ENCODE data around the gene OR2M2. TPM values are rescaled to one million over a fixed set of nuclear protein-coding genes. Genes with fewer than 3 reads are reported as not detected.

OR2M2 gene
- total RNA-seq, 1 donor from 2014 or later, result not detected

GRCh38 chr1:248187363-248187762, 12.7 kb downstream of the OR2M2 start:
- no peak for DNase-seq (ENCODE audit: low read depth)
- no peak for TF ChIP-seq CTCF (IDR thresholded peaks at IDR 0.05; ENCODE audit: insufficient read depth, low read length, poor library complexity, severe bottlenecking)
- Histone ChIP-seq H3K27me3 (ENCODE audit: control insufficient read depth, insufficient read depth, low read length) (no peaks in the 10 kb centered on the region), H3K4me3 (ENCODE audit: low read depth, low read length) (no peak overlapping the region), H3K36me3 (ENCODE audit: control insufficient read depth, insufficient read depth, low read length) (no peaks in the 10 kb centered on the region)

GRCh38 chr1:248189026-248189425, 14.4 kb downstream of the OR2M2 start:
- no peak overlapping the region for H3K4me3 ChIP-seq (ENCODE audit: low read depth, low read length)
- no peak for TF ChIP-seq CTCF (IDR thresholded peaks at IDR 0.05; ENCODE audit: insufficient read depth, low read length, poor library complexity, severe bottlenecking)
- DNase-seq (ENCODE audit: low read depth), result no peak
- no peaks in the 10 kb centered on the region for H3K36me3 ChIP-seq (ENCODE audit: control insufficient read depth, insufficient read depth, low read length)
- H3K27me3 ChIP-seq (ENCODE audit: control insufficient read depth, insufficient read depth, low read length), result no peaks in the 10 kb centered on the region

GRCh38 chr1:248194117-248194516, 19.5 kb downstream of the OR2M2 start:
- no peak for TF ChIP-seq CTCF (IDR thresholded peaks at IDR 0.05; ENCODE audit: insufficient read depth, low read length, poor library complexity, severe bottlenecking)
- H3K4me3 ChIP-seq (ENCODE audit: low read depth, low read length), result no peak overlapping the region
- H3K27me3 ChIP-seq (ENCODE audit: control insufficient read depth, insufficient read depth, low read length), result no peaks in the 10 kb centered on the region
- no peak for DNase-seq (ENCODE audit: low read depth)
- no peaks in the 10 kb centered on the region for H3K36me3 ChIP-seq (ENCODE audit: control insufficient read depth, insufficient read depth, low read length)

- no peaks in the 10 kb centered on the region for H3K27me3 ChIP-seq (ENCODE audit: control insufficient read depth, insufficient read depth, low read length)
- TF ChIP-seq CTCF (IDR thresholded peaks at IDR 0.05; ENCODE audit: insufficient read depth, low read length, poor library complexity, severe bottlenecking), result no peak
- no peak within 1 kb of the TSS for H3K4me3 ChIP-seq (ENCODE audit: low read depth, low read length)
- no peaks in the 10 kb centered on the region for H3K36me3 ChIP-seq (ENCODE audit: control insufficient read depth, insufficient read depth, low read length)
- DNase-seq (ENCODE audit: low read depth), result no peak
Observed at GRCh38 chr1:248196965-248197364, 22.3 kb downstream of the OR2M2 start, which contains the start of gene OR2M3. OR2M3 (plus strand) TSS chr1:248197265; CDS start chr1:248203068, 5,803 bp downstream.

GRCh38 chr1:248215880-248216279, 41.3 kb downstream of the OR2M2 start:
- no peaks in the 10 kb centered on the region for H3K36me3 ChIP-seq (ENCODE audit: control insufficient read depth, insufficient read depth, low read length)
- no peak overlapping the region for H3K4me3 ChIP-seq (ENCODE audit: low read depth, low read length)
- no peaks in the 10 kb centered on the region for H3K27me3 ChIP-seq (ENCODE audit: control insufficient read depth, insufficient read depth, low read length)
- no peak for TF ChIP-seq CTCF (IDR thresholded peaks at IDR 0.05; ENCODE audit: insufficient read depth, low read length, poor library complexity, severe bottlenecking)
- DNase-seq (ENCODE audit: low read depth), result no peak

- TF ChIP-seq CTCF (IDR thresholded peaks at IDR 0.05; ENCODE audit: insufficient read depth, low read length, poor library complexity, severe bottlenecking), result no peak
- no peak overlapping the region for H3K4me3 ChIP-seq (ENCODE audit: low read depth, low read length)
- H3K27me3 ChIP-seq (ENCODE audit: control insufficient read depth, insufficient read depth, low read length), result no peaks in the 10 kb centered on the region
- H3K36me3 ChIP-seq (ENCODE audit: control insufficient read depth, insufficient read depth, low read length), result no peaks in the 10 kb centered on the region
- no peak for DNase-seq (ENCODE audit: low read depth)
Observed at GRCh38 chr1:248225537-248225936, 50.9 kb downstream of the OR2M2 start.
